Right renal cortex interstitium (tissue), 3 donors: ENCODE results near the gene SNX22. TPM values are rescaled to one million over a fixed set of nuclear protein-coding genes. Genes with fewer than 3 reads are reported as not detected.
"Not testable (repeated sequence)": the region's sequence is repeated elsewhere in the genome, so short reads cannot be mapped to it uniquely, and the experiment has no call there.

Experiments
- DNase-seq, 3 donors: peaks; one replicate each; pipeline ENCODE4 v3.0.0-alpha.2; 2013; ENCODE audit warnings: low read depth in 3 of 3, low spot score in 2 of 3
- polyA plus RNA-seq, 3 donors: library from polyadenylated mRNA; unstranded; fragments of 120-200 nt; gene quantifications; one replicate each; pipeline ENCODE4 v1.2.1, GENCODE V29; 2013; ENCODE audit not compliant: insufficient read length in 3 of 3

The SNX22 gene
- polyA plus RNA-seq: 1 to 10 TPM in 1 of 3 donors, under 1 TPM in 2; 0.83 to 1.1 (median 0.83) TPM

- no peak for DNase-seq
Measured at GRCh38 chr15:64151727-64152506, at the start of gene SNX22. SNX22 (plus strand) TSS chr15:64151731; CDS start chr15:64151776, 45 bp downstream.

GRCh38 chr15:64102497-64102896 is 49.0 kb upstream of the SNX22 start:
- no peak for DNase-seq

- DNase-seq: no peak
Measured at GRCh38 chr15:64105113-64105704, 46.3 kb upstream of the SNX22 start.

GRCh38 chr15:64107337-64107736 is 44.2 kb upstream of the SNX22 start:
- DNase-seq: no peak

- DNase-seq: not testable (repeated sequence)
Measured at GRCh38 chr15:64110108-64110701, 41.3 kb upstream of the SNX22 start.

GRCh38 chr15:64110950-64111678 is 40.4 kb upstream of the SNX22 start:
- DNase-seq: no peak

GRCh38 chr15:64111679-64112050 is 39.9 kb upstream of the SNX22 start:
- no peak for DNase-seq

- no peak for DNase-seq
Measured at GRCh38 chr15:64112073-64112772, 39.3 kb upstream of the SNX22 start.

- DNase-seq: no peak
Measured at GRCh38 chr15:64112904-64113303, 38.6 kb upstream of the SNX22 start.

GRCh38 chr15:64117759-64118487 is 33.6 kb upstream of the SNX22 start:
- no peak for DNase-seq

- not testable (repeated sequence) for DNase-seq
Measured at GRCh38 chr15:64120322-64120721, 31.2 kb upstream of the SNX22 start.

- DNase-seq: no peak
Measured at GRCh38 chr15:64121614-64122013, 29.9 kb upstream of the SNX22 start.

GRCh38 chr15:64122444-64122843 is 29.1 kb upstream of the SNX22 start:
- DNase-seq: no peak

GRCh38 chr15:64122936-64123351 is 28.6 kb upstream of the SNX22 start:
- no peak for DNase-seq

- DNase-seq: no peak
Measured at GRCh38 chr15:64125978-64126377, 25.6 kb upstream of the SNX22 start.

GRCh38 chr15:64127521-64128270 is 23.8 kb upstream of the SNX22 start:
- DNase-seq: no peak

- DNase-seq: no peak
Measured at GRCh38 chr15:64130159-64130558, 21.4 kb upstream of the SNX22 start.

GRCh38 chr15:64131547-64131946 is 20.0 kb upstream of the SNX22 start:
- no peak for DNase-seq

GRCh38 chr15:64132217-64132616 is 19.3 kb upstream of the SNX22 start:
- no peak for DNase-seq
